ENCODE data around the gene BUD13.

The BUD13 gene

DNA sequence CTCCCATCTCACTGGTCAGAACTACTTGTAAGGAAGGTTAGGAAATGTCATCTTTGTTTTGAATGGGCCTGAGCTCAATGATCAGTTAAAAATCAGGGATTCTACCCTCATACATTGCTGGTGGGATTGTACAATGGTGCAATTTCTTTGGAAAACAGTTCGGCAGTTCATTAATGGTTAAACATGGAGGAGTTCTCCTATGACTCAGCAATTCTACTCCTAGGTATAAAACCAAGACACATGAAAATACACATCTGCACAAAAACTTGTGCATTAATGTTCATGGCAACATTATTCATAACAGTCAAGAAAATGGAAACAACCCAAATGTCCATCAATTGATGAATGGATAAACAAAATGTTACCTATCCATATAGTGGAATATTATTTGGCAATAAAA, 23.8 kb upstream of the BUD13 start:
- WGBS (ENCODE audit: extremely low coverage, insufficient coverage, insufficient read length), result no CpG with 5 or more reads among the region's 1 CpG
- Histone ChIP-seq H2BK120ac (ENCODE audit: insufficient read depth, low read length, poor library complexity) (no peak overlapping the region), H2BK5ac (ENCODE audit: low read depth, low read length, poor library complexity) (no peak overlapping the region), H3K4me3 (ENCODE audit: low read depth, low read length) (no peak overlapping the region), H4K8ac (ENCODE audit: low read depth, low read length) (no peak overlapping the region), H3K18ac (ENCODE audit: low read length) (no peak overlapping the region), H3K9me3 (ENCODE audit: insufficient read depth, low read depth, low read length) (no peaks in the 10 kb centered on the region), H3K9ac (ENCODE audit: low read length) (no peak overlapping the region), H3K14ac (ENCODE audit: low read length) (no peak overlapping the region), H4K91ac (ENCODE audit: low read depth, low read length) (no peak overlapping the region), H3K4me1 (ENCODE audit: control insufficient read depth in 1 of 2, insufficient read depth in 2 of 2, low read length in 2 of 2) (peaks cover 6 to 9% of the 10 kb centered on the region in 2 experiments), H3K23ac (ENCODE audit: low read length) (no peak overlapping the region), H2AK5ac (ENCODE audit: low read length) (no peak overlapping the region), H3K4ac (ENCODE audit: low read depth, low read length) (no peak overlapping the region), H3K36me3 (ENCODE audit: control insufficient read depth in 1 of 2, insufficient read depth in 2 of 2, low read length in 2 of 2) (no peaks in the 10 kb centered on the region), H3K79me2 (ENCODE audit: control insufficient read depth, insufficient read depth, low read length, poor library complexity) (no peaks in the 10 kb centered on the region), H4K12ac (ENCODE audit: low read depth, low read length) (no peak overlapping the region), H3K27me3 (ENCODE audit: insufficient read depth, low read length) (no peaks in the 10 kb centered on the region), H2BK12ac (ENCODE audit: low read length) (no peak overlapping the region), H2AFZ (ENCODE audit: insufficient read depth, low read length, poor library complexity) (no peak overlapping the region), H3K27ac (ENCODE audit: low read depth, low read length) (no peak overlapping the region), H3K4me2 (ENCODE audit: low read length) (no peak overlapping the region), H3K79me1 (ENCODE audit: low read length) (no peaks in the 10 kb centered on the region)
- DNase-seq, result no peak

DNA sequence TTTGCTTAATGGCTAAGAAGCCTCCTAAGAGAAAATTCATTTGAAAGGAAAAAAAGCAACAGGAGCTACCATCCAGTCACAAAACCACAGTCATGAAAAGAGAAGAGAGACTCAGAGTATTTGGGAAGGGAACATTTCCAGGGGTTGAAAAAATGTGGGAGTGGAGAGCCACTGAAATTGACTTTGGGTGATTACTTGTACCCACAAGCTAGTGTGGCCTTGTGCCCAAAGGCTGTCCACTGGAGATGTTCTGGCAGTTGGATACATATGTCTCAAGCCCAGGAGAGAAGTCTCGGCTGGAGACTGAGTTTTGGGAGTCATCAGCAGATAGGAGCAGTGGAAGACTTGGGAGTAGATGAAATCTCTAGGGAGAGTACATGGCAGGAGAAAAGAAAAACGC, 22.1 kb upstream of the BUD13 start:
- Histone ChIP-seq H3K9ac (ENCODE audit: low read length) (no peak overlapping the region), H2AFZ (ENCODE audit: insufficient read depth, low read length, poor library complexity) (no peak overlapping the region), H3K4ac (ENCODE audit: low read depth, low read length) (no peak overlapping the region), H2AK5ac (ENCODE audit: low read length) (no peak overlapping the region), H3K14ac (ENCODE audit: low read length) (no peak overlapping the region), H4K8ac (ENCODE audit: low read depth, low read length) (no peak overlapping the region), H3K79me2 (ENCODE audit: control insufficient read depth, insufficient read depth, low read length, poor library complexity) (no peaks in the 10 kb centered on the region), H3K36me3 (ENCODE audit: control insufficient read depth in 1 of 2, insufficient read depth in 2 of 2, low read length in 2 of 2) (no peaks in the 10 kb centered on the region), H2BK12ac (ENCODE audit: low read length) (no peak overlapping the region), H3K27me3 (ENCODE audit: insufficient read depth, low read length) (no peaks in the 10 kb centered on the region), H2BK120ac (ENCODE audit: insufficient read depth, low read length, poor library complexity) (no peak overlapping the region), H3K9me3 (ENCODE audit: insufficient read depth, low read depth, low read length) (no peaks in the 10 kb centered on the region), H3K23ac (ENCODE audit: low read length) (no peak overlapping the region), H2BK5ac (ENCODE audit: low read depth, low read length, poor library complexity) (no peak overlapping the region), H3K4me3 (ENCODE audit: low read depth, low read length) (no peak overlapping the region), H3K27ac (ENCODE audit: low read depth, low read length) (no peak overlapping the region), H3K79me1 (ENCODE audit: low read length) (no peaks in the 10 kb centered on the region), H3K4me2 (ENCODE audit: low read length) (no peak overlapping the region), H4K91ac (ENCODE audit: low read depth, low read length) (no peak overlapping the region), H3K4me1 (ENCODE audit: control insufficient read depth in 1 of 2, insufficient read depth in 2 of 2, low read length in 2 of 2) (peaks cover 6 to 14% of the 10 kb centered on the region in 2 experiments), H4K12ac (ENCODE audit: low read depth, low read length) (no peak overlapping the region), H3K18ac (ENCODE audit: low read length) (no peak overlapping the region)
- WGBS (ENCODE audit: extremely low coverage, insufficient coverage, insufficient read length), result no CpG with 5 or more reads among the region's 2 CpGs
- no peak for DNase-seq

DNA sequence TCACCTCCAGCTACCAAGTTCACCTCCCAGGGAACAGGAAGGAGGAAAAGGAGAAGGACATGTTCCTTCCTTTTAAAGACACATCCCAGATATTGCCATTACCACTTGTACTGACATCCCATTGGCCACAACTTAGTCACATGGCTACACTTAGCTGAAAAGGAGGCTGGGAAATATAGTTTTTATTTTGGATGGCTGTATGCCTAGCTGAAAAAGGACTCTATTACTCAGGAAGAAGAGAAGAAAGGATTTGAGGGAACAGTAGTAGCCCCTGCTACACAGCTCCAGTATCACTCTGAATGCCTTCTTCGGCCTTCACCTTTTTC, 20.9 kb upstream of the BUD13 start:
- Histone ChIP-seq H3K27ac (ENCODE audit: low read depth, low read length) (no peak overlapping the region), H3K4me3 (ENCODE audit: low read depth, low read length) (no peak overlapping the region), H3K4ac (ENCODE audit: low read depth, low read length) (no peak overlapping the region), H3K4me2 (ENCODE audit: low read length) (no peak overlapping the region), H2BK12ac (ENCODE audit: low read length) (no peak overlapping the region), H3K79me1 (ENCODE audit: low read length) (no peaks in the 10 kb centered on the region), H3K27me3 (ENCODE audit: insufficient read depth, low read length) (no peaks in the 10 kb centered on the region), H3K36me3 (ENCODE audit: control insufficient read depth in 1 of 2, insufficient read depth in 2 of 2, low read length in 2 of 2) (no peaks in the 10 kb centered on the region), H2AFZ (ENCODE audit: insufficient read depth, low read length, poor library complexity) (no peak overlapping the region), H3K9ac (ENCODE audit: low read length) (no peak overlapping the region), H3K9me3 (ENCODE audit: insufficient read depth, low read depth, low read length) (no peaks in the 10 kb centered on the region), H3K18ac (ENCODE audit: low read length) (no peak overlapping the region), H3K4me1 (ENCODE audit: control insufficient read depth in 1 of 2, insufficient read depth in 2 of 2, low read length in 2 of 2) (peaks cover 9 to 17% of the 10 kb centered on the region in 2 experiments), H2BK5ac (ENCODE audit: low read depth, low read length, poor library complexity) (no peak overlapping the region), H3K79me2 (ENCODE audit: control insufficient read depth, insufficient read depth, low read length, poor library complexity) (no peaks in the 10 kb centered on the region), H3K14ac (ENCODE audit: low read length) (no peak overlapping the region), H4K8ac (ENCODE audit: low read depth, low read length) (no peak overlapping the region), H4K91ac (ENCODE audit: low read depth, low read length) (no peak overlapping the region), H3K23ac (ENCODE audit: low read length) (no peak overlapping the region), H2AK5ac (ENCODE audit: low read length) (no peak overlapping the region), H2BK120ac (ENCODE audit: insufficient read depth, low read length, poor library complexity) (no peak overlapping the region), H4K12ac (ENCODE audit: low read depth, low read length) (no peak overlapping the region)
- DNase-seq, result no peak
- WGBS (ENCODE audit: extremely low coverage, insufficient coverage, insufficient read length), result no CpG with 5 or more reads among the region's 1 CpG

DNA sequence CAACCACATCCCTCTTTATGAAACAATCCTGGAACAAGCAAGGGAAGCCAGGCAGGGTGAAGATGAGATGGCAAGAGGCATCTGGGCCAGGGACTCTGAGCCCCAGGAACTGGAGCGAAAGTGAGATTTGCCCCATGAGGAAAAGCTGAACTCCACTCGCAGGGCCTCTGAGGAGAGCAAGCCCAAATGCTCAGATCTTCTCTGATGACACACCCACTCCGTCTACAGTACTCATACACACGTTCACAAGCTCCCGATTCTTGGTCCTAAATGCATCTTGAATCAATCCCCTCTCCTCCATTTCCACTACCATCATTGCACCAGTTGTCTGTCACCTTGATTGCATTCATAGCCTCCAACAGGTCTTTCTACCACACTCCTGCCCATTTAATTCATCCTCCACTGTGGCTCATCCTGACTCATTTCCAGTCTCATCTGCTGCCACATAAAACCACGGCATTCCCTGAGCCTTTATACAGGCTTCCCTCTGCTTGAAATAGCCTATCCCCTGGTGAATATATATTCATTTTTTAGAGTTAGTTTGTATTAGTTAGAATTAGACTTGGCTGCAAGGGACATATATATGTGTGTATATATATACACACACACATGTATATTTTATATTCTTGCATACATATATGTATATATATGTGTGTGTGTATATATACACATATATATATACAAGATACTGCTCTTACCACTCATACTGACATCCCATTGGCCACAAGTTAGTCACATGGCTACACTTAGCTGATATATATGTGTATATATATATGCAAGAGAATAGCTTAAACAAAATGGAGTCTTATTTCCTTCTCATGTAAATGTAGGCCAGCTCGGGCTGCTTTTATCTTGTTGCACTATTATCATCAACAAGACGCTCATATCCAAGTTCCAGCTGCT, 20.3 kb upstream of the BUD13 start:
- Histone ChIP-seq H2BK12ac (ENCODE audit: low read length) (no peak overlapping the region), H3K4me1 (ENCODE audit: control insufficient read depth in 1 of 2, insufficient read depth in 2 of 2, low read length in 2 of 2) (peaks cover 15 to 24% of the 10 kb centered on the region in 2 experiments), H3K79me2 (ENCODE audit: control insufficient read depth, insufficient read depth, low read length, poor library complexity) (peaks cover 2% of the 10 kb centered on the region), H4K12ac (ENCODE audit: low read depth, low read length) (no peak overlapping the region), H3K4ac (ENCODE audit: low read depth, low read length) (no peak overlapping the region), H4K8ac (ENCODE audit: low read depth, low read length) (no peak overlapping the region), H3K79me1 (ENCODE audit: low read length) (peaks cover 3% of the 10 kb centered on the region), H3K27ac (ENCODE audit: low read depth, low read length) (no peak overlapping the region), H2BK120ac (ENCODE audit: insufficient read depth, low read length, poor library complexity) (no peak overlapping the region), H3K9me3 (ENCODE audit: insufficient read depth, low read depth, low read length) (no peaks in the 10 kb centered on the region), H3K18ac (ENCODE audit: low read length) (no peak overlapping the region), H3K4me3 (ENCODE audit: low read depth, low read length) (no peak overlapping the region), H2AFZ (ENCODE audit: insufficient read depth, low read length, poor library complexity) (no peak overlapping the region), H3K36me3 (ENCODE audit: control insufficient read depth in 1 of 2, insufficient read depth in 2 of 2, low read length in 2 of 2) (no peaks in the 10 kb centered on the region), H3K23ac (ENCODE audit: low read length) (no peak overlapping the region), H3K4me2 (ENCODE audit: low read length) (no peak overlapping the region), H3K27me3 (ENCODE audit: insufficient read depth, low read length) (no peaks in the 10 kb centered on the region), H2BK5ac (ENCODE audit: low read depth, low read length, poor library complexity) (no peak overlapping the region), H3K9ac (ENCODE audit: low read length) (no peak overlapping the region), H2AK5ac (ENCODE audit: low read length) (no peak overlapping the region), H4K91ac (ENCODE audit: low read depth, low read length) (no peak overlapping the region), H3K14ac (ENCODE audit: low read length) (no peak overlapping the region)
- whole genome bisulfite sequencing (ENCODE audit: extremely low coverage, insufficient coverage, insufficient read length), result no CpG with 5 or more reads among the region's 8 CpGs
- no peak for DNase-seq

Data from trophoblast cell (in vitro differentiated cells and primary cell).